ENCODE measurements around the gene MCTP2. TPM values are rescaled to one million over a fixed set of nuclear protein-coding genes. Genes with fewer than 3 reads are reported as not detected.

Gene MCTP2
- total and polyA plus RNA-seq, 9 of the 15 experiments (the other 6 are each of a cell fraction or from before 2014, with no cell fraction given): 0.07 TPM; not detected in 8

DNA sequence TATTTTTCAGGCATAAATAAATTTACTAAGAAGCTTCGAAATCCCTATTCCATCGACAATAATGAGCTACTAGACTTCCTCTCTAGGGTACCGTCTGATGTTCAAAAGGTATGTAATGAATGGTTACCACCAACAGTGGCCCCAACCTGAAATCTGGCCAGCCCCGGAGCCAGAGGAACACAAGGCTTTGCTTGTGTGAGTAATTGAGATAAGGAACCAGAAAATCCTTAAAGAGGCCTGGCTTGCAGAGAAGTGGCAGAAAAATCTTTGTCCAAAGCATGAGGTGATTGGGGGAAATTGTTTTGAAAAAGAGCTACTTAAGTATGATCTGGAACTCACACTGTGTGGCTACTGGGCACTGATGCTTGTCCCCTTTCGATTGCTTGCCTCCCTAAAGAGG, 245.3 kb downstream of the MCTP2 start (continued):
- TF ChIP-seq CCNT2 (IDR thresholded peaks at IDR 0.05; ENCODE audit: borderline replicate concordance, extremely low read depth, insufficient read length, low read depth, low read length) (no peak), RBBP5 (IDR thresholded peaks at IDR 0.05; ENCODE audit: borderline replicate concordance, insufficient read depth, low read length, poor library complexity, severe bottlenecking) (no peak), BRF1 (IDR thresholded peaks at IDR 0.05; ENCODE audit: borderline replicate concordance, extremely low read depth, insufficient read length) (no peak)
- TF ChIP-seq, protein P1, sequence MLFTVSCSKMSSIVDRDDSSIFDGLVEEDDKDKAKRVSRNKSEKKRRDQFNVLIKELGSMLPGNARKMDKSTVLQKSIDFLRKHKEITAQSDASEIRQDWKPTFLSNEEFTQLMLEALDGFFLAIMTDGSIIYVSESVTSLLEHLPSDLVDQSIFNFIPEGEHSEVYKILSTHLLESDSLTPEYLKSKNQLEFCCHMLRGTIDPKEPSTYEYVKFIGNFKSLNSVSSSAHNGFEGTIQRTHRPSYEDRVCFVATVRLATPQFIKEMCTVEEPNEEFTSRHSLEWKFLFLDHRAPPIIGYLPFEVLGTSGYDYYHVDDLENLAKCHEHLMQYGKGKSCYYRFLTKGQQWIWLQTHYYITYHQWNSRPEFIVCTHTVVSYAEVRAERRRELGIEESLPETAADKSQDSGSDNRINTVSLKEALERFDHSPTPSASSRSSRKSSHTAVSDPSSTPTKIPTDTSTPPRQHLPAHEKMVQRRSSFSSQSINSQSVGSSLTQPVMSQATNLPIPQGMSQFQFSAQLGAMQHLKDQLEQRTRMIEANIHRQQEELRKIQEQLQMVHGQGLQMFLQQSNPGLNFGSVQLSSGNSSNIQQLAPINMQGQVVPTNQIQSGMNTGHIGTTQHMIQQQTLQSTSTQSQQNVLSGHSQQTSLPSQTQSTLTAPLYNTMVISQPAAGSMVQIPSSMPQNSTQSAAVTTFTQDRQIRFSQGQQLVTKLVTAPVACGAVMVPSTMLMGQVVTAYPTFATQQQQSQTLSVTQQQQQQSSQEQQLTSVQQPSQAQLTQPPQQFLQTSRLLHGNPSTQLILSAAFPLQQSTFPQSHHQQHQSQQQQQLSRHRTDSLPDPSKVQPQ (CRISPR knock-in tag; IDR thresholded peaks at IDR 0.05; ENCODE audit: borderline replicate concordance): no peak
- TF ChIP-seq, protein P2, sequence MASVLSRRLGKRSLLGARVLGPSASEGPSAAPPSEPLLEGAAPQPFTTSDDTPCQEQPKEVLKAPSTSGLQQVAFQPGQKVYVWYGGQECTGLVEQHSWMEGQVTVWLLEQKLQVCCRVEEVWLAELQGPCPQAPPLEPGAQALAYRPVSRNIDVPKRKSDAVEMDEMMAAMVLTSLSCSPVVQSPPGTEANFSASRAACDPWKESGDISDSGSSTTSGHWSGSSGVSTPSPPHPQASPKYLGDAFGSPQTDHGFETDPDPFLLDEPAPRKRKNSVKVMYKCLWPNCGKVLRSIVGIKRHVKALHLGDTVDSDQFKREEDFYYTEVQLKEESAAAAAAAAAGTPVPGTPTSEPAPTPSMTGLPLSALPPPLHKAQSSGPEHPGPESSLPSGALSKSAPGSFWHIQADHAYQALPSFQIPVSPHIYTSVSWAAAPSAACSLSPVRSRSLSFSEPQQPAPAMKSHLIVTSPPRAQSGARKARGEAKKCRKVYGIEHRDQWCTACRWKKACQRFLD (CRISPR knock-in tag; IDR thresholded peaks at IDR 0.05): no peak

All from K562 (cell line).